Measurements from ENCODE around the gene TMTC2.

TMTC2 gene

DNA sequence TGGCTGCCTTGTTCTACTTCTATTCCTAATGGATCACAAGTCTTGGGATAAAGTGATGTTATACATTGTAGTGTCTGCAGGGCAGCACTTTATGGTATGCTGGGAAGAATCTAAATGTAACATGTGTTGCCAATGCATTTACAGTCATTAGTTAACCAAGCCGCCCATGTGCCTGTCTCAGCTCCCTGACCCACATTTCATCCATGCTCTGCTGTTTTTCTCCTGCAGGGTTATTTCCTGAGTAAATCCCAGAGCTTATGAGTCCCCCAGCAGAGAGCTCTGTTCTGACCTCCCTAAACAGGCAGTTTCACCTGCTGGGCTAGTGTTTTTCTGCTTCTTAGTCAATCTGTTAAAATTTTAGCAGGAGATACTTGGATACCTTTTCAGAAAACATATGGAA, 4.4 kb upstream of the TMTC2 start:
- DNase-seq (ENCODE audit: low read depth) = no peak

DNA sequence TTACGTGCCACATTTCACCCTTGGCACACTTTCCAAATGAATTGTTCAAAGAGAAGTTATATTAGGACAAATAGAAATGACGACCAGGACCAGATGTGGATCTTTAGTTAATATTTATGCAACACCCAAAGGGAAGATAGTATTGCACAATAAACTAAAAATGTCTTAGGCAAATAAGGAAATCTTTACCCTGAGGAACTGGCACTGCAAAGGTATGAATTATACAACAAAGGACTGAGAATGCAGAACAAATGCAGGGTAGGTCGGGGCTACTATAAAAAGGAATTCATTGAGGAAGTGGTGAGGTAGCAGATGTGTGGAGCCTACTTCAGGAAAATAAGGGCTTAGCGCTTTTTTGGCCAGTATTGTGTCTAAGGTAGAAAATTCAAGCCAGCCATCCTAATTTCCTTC, 3.9 kb upstream of the TMTC2 start:
- DNase-seq (ENCODE audit: low read depth) = no peak

DNA sequence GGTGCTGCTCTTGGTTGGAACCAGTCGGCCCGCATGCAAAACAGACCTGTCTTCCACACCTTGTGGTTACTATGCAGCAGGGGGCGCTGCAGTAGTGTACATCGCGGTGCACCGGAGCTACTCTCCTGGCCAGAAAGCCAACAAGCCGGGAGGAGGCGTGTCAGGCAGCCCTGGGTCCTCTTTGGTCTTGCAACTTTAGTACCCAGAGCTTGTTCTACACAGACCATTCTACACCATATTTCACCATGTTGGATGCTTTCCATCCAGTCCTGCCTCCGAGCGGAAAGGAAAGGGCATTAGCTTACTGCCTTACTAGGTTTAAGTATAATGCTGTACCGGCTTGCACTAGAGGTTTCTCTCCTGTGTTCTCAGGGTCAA, 927 bp upstream of the TMTC2 start:
- peak; percentile 86 for DNase-seq (ENCODE audit: low read depth)

DNA sequence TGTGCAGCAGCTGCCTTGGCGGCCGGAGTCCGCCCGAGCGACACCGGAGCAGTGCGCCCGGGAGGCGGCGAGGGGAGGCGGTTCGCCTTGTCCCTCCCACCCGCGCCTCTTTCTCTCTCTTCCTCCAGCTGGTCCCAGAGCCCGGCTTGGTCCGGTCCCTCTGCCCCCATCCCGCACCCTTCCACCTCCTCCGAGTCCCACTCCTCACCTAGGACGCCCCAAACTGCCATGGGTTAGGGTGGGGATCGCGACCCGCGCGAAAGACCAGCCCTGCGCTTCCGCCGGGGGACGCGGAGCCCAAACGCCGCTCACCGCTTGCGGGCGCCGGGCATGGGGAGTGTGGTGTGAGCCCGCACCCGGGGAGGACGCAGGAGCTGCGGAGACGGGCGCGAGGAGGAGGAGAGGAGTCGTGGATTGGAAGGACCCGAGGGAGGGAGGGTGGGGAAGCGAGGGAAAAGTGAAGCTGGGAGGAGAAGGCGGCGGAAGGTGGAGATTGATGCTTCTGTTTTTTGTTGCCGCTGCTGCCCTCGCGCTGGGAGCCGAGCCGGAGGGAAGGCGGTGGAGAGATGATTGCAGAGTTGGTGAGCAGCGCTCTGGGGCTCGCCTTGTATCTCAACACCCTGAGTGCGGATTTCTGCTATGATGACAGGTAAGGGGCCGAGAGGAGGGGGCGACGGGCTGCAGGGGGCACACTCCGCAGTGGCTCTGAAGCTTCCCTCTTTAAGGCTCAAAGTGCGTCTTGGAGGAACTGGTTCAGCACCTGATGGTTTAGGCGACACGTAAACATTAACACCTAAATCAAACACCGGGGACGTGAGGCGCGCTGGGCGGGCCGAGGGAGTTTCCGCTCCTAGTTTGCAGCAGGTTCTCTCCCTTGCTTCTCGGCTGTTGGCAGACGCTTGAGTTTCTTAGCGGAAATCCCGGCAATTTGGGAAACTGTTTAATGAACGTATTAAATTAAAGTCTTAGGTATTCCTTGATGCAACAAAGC, 610 bp downstream of the TMTC2 start:
- peak; percentile 42 for DNase-seq (ENCODE audit: low read depth)

DNA sequence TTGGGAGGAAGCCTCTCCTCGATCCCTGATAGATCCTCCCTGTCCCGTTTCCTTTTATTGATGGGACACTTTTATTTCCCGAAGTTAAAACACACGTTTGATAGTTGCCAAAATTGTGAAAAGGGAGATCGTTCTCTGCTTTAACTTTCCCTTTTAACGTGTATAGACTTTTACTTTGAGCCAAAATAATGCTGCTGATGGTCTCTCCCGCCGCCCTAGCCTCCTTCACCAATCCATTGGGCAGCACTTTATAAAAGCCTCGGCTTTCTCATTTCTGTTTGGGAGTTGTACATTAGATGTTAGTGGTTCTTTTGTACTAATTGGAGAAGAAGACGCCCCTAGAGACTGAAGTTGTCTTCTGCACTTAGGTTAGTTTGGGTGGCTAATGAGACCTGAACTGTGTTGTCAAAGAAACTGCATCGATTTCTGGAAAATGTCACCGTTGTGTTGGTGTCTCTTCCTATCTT, 1.4 kb downstream of the TMTC2 start:
- DNase-seq (ENCODE audit: low read depth) = no peak

DNA sequence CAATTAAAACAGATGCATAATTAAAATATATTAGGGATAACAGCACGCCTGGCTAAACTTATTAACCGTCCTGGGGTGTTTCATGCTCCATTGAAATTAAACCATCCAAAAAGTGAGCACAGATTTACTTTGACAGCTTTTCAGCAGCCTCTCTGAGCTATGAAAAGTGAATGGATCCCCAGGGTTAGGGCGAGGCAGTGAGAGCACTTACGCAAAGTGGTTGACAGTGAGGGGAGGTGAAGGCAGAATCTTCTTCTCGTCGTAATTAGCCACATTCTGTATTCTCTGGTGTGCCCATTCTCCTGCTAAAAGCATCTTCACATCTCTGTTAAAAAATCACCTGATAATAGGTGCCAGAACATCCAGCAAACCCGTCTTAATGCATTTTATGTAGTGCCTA, 1.9 kb downstream of the TMTC2 start:
- DNase-seq (ENCODE audit: low read depth) = no peak

DNA sequence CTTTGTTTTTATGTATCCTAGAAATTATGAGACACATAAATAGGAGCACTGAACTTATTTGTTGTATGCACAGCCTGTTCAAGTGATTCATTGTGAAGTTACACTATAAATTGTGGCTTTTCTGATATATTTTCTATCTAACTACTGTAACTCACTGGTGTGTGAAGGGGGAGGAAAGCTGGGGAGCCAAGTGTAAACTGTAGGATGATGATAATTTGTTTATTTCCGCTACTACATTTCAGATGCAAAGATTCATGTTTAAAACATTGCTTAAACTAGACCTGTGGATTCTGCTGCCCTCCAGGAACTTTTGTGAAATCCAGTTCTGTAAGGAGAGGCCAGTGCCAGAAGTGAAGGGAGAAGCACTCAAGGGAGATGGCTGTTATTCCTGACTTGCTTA, 3.3 kb downstream of the TMTC2 start:
- DNase-seq (ENCODE audit: low read depth) = no peak

DNA sequence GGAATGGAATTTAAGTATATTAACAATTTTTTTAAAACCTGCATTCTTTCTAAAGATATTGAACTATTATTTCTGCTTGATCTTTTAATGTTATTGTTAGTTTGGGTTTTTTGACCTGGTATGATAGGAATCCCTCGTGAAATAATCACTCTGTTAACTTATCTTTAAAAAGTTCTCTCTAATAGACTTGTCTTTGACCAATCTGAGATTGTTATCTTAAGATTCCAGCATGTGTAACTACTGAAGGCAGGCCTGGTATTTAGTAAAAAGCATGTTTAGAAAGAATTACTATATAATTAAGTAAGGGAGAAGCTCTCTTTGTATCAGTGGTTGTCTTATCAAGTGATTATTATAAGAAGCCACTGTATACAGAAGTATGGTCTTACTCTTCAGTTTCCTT, 4.8 kb downstream of the TMTC2 start:
- DNase-seq (ENCODE audit: low read depth) = no peak

DNA sequence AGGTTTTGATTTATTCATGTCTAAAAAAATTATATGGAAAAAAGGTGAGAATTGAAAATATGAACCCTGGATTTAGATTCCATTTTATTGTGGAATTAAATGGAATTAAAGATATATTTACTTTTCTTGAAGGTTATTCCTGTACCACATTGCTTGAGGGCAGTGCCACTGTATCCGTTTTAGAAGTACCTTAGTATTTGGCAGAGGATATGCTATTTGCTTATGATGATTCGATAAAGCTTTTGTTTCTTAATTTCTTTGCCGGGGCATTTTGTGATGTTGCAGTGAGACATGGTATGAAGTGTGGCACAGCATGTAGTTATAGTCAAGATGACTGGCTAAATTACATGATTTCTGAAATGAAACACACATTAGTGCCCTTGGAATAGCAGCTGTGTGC, 7.6 kb downstream of the TMTC2 start:
- DNase-seq (ENCODE audit: low read depth) = no peak

DNA sequence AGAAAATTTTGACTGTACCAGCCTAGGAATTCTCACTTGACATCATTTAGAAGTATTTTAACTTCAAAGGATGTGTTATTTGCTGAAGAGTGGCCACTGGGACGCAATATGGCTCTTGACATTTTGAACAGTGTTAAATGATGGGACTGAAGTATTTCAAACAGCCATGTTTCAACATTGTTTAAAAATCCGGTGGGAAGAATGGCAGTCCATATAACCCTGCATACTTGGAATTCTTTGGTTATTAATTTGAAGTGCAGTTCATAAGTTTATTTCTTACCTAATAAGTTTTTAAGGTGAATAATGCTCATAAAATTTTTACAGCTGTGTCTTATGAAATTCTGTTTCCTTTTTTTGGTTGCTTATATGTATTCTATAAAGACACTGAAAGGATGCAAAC, 8.3 kb downstream of the TMTC2 start:
- no peak for DNase-seq (ENCODE audit: low read depth)

DNA sequence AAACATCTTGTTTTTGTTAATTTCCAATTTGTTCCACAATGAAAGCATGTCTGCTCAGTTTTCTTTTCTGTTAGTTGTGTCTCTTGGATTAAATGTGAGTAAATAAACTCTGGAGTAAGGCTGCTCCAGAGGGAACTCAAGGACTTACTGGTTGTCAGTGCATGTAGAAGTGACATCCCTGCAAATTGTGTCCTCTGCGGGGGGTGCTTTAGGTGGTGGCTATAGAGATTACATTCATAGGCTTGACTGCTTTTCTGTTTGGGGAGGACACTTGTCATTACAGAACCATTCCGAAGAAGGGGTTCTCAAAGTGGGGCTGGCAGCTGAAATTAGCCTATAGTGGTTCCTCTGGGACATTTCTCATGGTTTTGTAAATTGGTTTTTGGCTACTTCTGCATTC, 8.8 kb downstream of the TMTC2 start:
- no peak for DNase-seq (ENCODE audit: low read depth)

DNA sequence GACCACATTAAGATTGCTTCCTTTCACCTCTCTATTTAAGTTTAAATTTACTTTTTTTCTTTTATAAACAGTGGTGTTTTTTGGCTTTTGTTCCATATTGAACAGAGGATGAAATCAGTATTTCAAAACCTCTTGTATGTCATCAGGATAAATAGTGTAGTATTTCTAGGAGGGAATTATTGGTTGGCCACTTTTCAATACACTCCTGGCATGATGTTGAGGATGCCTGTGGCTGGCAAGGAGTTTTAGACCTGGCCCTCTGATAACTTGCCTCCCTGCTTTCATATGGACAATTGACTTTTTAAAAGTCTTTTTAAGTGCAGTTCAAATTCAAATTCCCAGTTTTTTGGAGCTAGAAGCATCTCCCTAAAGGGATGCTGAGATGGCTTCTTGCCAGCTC, 9.8 kb downstream of the TMTC2 start:
- DNase-seq (ENCODE audit: low read depth) = no peak

DNA sequence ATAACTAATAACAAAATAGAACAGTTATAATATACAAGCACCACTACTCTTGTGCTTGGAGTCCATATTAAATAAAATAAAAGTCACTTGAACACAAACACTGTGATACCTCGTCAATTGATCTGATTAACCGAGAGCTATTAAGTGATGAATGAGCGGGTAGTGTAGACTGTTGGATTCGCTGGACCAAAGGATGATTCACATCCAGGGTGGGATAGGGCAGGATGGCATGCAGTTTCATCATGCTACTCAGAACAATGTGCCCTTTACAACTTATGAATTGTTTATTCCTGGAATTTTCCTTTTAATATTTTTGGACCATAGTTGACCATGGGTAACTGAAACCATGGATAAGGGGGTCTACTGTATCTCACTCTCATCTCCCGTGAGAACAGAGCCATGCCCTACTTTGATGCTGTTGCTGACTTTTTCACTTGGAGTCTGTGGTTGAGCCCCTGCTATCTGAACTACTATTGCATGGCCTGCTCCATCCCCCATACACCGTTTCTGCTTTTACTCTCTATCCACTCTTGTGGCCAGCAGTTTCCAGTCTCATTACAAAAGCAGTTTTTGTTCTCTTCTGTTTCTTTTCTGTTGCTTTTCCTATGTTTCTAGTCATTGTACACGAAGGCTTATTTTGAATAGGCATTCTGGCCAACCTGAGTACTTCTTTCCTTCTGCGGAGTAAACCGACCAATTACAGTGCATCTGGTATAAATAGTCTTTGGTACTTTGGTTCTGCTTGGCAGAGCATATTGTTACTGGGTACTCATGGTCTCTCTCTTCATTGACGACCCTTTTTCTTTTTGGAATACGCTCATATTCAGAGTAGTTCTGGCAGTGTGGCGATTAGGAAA, 12.2 kb downstream of the TMTC2 start:
- DNase-seq (ENCODE audit: low read depth) = no peak

DNA sequence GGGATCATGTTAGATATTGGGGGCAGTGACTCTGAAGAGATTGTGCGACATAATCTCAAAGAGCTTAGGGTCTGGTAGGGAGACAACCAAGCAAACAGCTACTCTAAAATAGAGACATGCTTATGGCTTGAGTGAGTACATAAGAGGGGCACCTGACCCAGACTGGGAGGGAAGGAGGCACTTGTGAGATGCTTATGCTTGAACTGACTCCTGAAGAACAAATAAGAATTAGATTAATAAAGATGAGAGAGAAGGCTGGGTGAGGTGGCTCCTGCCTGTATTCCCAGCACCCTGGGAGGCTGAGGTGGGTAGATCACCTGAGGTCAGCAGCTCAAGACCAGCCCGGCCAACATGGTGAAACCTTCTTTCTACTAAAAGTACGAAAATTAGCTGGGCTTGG, 19.1 kb downstream of the TMTC2 start:
- DNase-seq (ENCODE audit: low read depth) = no peak

DNA sequence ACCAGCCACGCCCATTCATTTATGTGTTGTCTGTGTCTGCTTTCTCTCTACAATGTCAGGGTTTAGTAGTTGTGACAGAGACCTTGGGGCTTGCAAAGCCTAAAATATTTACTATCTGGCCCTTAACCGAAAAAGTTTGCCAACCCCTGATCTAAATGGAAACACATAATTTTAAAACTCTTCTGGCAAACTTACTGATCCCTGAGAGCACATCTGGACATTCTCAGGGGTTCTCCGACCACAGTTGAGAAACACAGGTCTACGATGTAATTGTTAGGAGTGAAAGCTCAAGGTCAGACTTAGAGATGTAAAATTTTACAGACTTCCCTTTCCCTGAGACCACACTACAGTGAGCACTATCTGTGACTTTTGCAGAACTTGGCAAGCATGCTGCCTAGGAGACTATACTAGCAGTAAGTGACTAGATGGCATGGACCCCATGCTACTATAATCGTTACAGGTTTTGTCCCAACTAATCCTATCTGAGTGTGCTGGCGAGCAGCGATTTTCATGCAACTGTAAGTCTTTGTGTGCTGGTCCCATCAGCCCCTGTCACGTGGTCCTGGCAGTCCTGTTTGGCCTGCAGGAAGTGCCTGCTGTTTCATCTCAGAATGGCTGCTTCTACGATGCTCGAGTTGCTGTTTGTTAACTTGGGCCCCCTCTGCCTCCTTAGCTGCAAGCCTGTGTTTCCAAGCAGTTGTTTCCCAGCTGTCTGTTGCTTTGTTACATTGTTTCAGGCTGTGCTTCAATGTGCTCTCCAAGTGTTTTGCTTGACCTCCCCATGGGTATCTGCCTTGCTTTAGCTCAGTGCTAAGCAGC, 21.6 kb downstream of the TMTC2 start:
- DNase-seq (ENCODE audit: low read depth) = no peak

DNA sequence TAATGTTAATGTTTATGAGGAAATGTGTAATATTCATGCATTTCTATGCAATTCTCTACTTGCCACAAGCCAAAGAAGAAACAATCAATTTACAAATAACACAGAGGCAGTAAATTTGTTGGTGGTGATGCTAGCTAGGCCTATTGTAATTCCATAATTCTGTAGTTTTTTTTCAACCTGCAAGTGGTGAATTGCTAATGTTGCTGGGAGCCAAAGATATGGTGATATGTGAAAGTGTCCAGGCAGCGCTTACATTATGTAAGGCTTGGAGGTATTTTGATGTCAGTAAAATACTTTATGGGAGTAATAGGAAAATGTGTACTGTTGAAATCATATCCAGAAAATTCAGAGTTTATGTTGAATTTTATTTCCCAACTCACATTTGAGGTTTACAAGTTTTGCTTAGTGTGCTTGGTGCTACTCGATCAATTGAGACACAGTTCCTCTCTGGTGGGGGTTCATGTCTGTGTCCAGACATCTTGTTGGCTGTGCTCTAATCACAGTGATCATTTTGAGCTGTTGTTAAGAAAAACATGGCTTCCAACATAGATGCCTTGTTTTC, 23.2 kb downstream of the TMTC2 start:
- no peak for DNase-seq (ENCODE audit: low read depth)

DNA sequence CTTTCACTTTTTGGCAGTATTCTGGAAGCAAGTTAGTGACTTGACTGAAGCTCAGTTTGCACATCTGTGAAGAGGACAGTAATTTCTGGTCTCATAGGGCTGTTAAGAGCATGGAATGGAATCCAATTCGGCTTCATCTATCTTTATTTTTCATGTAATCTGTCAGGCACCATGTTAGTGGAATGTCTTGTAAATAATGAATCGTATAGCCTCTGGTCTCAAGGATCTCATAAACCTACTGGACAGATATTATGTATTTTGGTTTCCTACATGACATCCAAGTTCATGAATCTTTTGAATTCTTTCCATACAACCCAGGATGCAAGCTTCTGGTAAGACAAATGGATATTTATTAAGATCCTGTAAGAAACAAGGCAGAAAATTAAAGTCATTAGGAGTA, 24.0 kb downstream of the TMTC2 start:
- no peak for DNase-seq (ENCODE audit: low read depth)

DNA sequence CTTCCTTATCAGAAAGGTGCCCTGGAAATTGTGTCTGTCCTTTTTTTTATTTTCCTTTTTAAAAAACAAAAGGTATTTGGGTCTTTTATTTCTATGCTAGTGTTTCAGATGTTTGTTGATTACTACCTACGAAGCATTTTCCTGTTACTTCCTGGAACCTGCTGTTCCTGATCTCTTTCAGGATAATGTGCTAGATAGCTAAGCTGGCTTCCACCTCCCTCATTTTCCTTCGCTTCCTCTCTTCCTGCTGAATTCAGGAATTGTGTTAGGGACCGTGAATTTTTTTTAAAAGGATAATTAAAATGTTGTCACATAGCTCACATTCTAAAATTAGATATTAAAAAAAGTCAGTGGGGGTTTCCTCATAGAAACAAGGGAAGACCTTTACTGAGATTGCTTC, 27.7 kb downstream of the TMTC2 start:
- no peak for DNase-seq (ENCODE audit: low read depth)

DNA sequence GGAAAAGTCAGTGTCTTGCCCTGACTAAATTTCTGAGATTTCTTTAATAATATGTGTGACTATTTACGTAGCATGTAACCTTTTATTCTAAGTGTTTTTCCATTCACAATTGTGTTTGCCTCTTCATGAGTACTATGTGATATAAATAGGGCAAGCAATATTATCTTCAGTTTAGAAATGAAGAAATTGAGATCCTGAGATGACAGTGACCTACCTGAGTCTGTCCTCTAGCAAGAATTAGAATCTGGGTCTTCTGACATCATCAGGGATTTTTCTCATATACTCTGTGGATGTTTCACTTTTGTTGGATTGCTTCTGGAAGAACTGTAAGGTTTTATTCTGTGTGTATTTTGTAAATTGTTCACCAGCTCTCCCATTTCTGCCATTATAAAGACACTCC, 35.0 kb downstream of the TMTC2 start:
- DNase-seq (ENCODE audit: low read depth) = no peak

DNA sequence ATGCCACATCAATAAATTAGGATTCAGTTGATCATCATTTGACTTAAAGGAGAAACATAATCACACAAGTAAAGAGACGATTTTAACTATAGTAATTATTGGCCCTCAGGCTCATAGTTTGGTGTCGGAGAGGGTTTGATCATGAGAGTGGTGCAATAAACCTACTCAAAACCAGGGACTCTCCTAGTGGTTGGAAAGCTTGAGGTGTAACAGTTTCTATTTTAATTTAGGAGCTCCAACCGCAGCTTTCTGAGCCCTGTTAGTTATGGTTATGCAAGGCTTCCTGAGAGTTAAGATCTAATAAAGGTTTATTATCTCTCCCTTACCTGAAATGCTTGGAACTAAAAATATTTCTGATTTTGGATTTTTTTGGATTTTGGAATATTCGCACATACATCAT, 36.4 kb downstream of the TMTC2 start:
- no peak for DNase-seq (ENCODE audit: low read depth)

DNA sequence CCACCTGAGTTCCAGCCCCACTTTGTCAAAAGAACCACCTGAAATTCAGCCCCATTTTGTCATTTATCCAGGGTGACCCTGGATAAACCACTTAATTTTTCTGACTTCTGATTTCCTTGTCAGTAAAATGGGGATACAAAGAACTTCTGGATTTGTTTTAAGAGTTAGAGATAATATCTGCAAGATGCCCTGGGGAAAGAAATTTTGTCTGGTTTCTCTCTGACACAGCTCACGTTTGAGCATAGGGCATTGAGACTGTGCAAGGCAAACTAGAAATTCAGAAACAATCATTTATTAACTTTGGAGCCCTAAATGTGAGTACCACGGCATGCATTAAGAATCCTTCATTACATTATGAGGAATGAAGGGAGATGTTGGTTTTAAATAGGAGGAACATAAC, 37.2 kb downstream of the TMTC2 start:
- DNase-seq (ENCODE audit: low read depth) = no peak

DNA sequence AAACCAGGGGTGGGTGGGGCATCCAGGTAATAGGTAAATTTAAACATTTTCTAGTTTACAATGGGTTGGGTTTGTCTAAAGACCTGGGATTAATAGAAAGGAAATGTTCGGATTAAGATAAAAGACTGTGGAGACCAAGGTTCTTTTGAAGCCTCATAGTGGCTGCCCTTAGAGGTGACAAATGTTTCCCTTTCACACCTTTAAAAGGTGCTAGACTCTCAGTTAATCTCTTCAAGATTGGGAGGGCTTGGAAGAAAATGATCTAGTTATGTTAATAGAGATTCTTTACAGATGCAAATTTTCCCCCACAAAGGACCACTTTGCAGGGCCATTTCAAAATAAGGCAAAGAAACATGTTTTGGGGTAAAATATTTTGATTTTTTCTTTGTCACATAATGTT, 39.0 kb downstream of the TMTC2 start:
- no peak for DNase-seq (ENCODE audit: low read depth)
